HG03196 (cell line): ENCODE measurements around the gene ZC3H13.
"Not testable (repeated sequence)": the region's sequence is repeated elsewhere in the genome, so short reads cannot be mapped to it uniquely, and the experiment has no call there.

Experiments
- ATAC-seq: cut with Tn5 transposase; IDR thresholded peaks from one replicate; pipeline ENCODE4 v1.9.1; 2021; ENCODE audit not compliant: unreplicated experiment

The ZC3H13 gene

DNA sequence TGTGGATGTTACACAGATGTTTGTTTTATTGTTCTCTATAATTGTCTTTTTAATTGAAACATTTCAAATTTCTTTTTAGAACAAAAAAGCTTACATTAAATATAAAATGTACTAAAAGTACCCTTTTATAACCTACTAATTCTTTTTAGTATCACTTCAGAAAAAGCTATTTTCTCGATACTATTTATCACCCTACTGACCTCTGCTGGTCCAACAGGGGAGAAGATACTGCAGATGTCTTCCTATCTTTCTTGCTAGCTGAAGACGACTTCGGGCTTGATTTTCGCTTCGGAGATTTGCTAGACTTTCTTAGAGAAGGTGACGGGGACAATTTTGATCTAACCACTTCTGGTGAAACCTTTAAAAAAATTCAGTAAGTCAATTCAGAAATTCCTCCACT, 42.4 kb downstream of the ZC3H13 start:
- no peak for ATAC-seq

- ATAC-seq = no peak
Measured at GRCh38 chr13:46008631-46009030, 43.9 kb downstream of the ZC3H13 start.

DNA sequence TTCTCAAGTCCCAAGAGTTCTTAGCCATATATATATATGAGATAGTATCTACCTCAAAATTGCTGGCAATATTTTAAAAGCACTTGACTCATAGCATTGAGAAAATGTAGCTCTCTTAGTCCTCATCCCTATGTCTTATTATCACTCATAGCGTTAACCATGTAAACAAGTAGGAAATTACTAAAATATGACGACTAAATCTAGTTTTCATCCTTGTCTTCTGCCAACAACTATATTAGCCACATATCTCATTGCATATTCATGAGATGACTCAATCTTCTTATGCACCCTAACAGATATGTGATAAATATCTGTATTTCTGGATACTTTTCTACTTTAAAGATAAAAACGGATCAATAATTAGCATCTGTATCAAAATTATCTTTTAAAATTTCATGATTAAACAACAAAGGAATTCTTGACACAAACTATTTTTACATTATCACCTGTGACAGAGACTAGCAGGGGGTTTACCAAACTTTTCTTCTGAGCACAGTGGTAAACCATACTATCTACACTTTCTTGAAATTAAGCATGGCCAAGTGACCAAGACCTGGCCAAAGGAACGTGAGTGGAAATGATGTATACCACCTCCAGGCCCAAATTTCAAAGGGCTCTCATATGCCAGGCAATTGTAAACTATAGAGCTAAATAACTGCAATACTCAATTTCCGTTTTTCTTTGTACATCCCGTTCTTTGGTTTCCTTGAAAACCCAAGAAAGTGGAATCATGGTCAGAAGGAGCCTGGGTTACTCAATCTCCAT, 45.7 kb downstream of the ZC3H13 start:
- no peak for ATAC-seq

GRCh38 chr13:46004491-46004890, 48.1 kb downstream of the ZC3H13 start:
- ATAC-seq = no peak

GRCh38 chr13:45996631-45997030, 55.9 kb downstream of the ZC3H13 start:
- no peak for ATAC-seq

- ATAC-seq = no peak
Measured at GRCh38 chr13:45995245-45995644, 57.3 kb downstream of the ZC3H13 start.

GRCh38 chr13:45994752-45995151, 57.8 kb downstream of the ZC3H13 start:
- ATAC-seq = no peak

DNA sequence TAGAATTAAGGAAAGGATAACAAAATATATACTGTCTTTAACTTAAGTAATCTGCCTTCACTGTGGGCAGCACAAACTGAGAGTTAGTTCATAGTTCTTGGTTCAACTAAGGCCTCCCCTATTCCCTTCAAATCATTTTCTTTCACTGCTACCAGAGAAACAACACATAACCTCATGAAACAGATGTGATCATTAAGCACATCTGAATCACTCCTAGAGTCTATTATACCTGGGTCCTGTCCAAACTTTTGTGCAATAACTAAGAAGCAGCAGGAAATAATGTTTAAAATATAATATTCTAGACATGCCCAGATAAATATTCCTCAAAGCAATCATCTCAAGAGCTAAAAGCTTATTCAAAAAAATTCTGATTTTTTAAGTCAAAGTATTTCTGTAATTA, 62.9 kb downstream of the ZC3H13 start:
- ATAC-seq = no peak

DNA sequence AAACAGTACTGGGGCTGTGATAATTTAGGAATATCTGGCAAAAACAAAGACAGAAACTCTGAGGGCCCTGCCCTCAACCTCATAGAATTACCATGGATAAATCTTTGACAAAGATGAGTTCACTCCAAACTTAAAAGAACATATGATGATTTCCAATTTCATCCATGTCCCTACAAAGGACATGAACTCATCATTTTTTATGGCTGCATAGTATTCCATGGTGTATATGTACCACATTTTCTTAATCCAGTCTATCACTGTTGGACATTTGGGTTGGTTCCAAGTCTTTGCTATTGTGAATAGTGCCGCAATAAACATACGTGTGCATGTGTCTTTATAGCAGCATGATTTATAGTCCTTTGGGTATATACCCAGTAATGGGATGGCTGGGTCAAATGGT, 71.4 kb downstream of the ZC3H13 start:
- not testable (repeated sequence) for ATAC-seq

DNA sequence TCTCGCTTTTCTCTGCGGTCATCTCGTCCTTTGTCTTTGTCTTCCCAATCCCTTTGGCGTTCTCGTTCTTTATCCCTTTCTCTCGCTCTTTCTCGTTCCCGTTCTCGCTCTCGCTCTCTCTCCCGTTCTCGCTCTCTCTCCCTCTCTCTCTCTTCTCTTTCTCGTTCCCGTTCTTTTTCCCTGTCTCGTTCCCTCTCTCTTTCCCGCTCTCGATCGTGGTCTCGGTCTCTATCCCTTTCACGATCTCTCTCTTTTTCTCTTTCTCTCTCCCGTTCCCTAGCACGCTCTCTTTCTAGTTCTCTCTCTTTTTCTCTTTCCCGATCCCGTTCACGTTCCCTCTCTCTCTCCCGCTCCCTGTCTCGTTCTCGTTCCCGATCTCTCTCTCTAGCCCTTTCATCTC, 77.2 kb downstream of the ZC3H13 start:
- no peak for ATAC-seq

- no peak for ATAC-seq
Measured at GRCh38 chr13:45974500-45974899, 78.0 kb downstream of the ZC3H13 start.

DNA sequence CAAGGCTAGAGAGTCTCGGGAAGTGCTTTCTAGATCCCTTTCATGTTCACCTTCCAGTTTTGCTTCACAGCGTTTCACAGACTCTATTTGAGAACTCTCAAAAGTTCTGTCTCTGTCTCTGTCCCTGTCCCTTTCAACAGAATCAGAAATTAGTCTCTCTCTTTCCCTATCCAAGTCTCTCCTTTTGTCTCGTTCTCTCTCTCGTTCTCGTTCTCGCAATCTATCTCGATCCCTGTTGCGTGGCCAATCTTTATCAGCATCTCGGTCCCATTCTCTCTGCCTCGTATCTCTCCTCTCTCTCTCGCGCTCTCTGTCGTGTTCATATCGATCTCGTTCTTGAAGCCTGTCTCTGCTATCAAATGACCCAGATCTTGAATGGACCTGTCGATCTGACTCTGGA, 85.0 kb downstream of the ZC3H13 start:
- no peak for ATAC-seq

DNA sequence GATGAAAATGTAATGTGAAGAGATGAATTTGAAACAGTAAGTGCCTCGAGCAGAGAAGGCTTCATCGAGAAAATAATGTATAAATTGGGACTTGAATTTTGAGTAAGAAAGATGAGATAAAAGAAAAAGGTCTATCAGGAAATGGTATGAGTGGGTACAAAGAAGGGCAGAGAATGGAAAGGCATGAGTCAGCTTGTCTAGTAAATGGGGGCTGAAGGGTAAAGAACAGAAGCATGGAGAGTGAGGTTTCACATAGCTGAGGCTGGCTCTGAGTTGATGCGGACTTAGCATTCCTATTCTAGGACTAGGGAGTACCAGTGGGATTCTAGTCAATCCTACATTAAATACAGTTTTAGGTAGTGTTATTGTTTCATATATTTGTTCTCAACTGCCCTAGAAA, 85.8 kb downstream of the ZC3H13 start:
- no peak for ATAC-seq

GRCh38 chr13:45961468-45961867, 91.1 kb downstream of the ZC3H13 start:
- ATAC-seq = no peak

GRCh38 chr13:45954836-45955800, 97.4 kb downstream of the ZC3H13 start:
- ATAC-seq = no peak

DNA sequence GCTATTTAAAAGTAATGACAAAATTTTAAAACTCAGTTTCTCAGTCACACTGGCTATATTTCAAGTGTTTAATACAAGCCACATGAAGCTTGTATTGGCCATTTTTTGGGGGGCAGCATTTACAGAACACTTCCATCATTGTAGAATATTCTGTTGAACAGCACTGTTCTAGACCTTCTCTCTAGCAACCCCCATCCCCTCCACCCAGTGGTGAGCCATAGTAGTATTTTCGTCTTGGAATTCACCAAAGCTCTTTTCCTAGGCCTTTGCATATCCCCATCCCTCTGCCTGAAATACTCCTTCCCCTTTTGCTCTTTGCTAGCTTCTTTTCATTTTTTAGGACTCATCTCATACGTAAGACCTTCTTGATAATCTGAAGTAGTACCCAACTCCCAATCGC, 99.5 kb downstream of the ZC3H13 start:
- no peak for ATAC-seq

DNA sequence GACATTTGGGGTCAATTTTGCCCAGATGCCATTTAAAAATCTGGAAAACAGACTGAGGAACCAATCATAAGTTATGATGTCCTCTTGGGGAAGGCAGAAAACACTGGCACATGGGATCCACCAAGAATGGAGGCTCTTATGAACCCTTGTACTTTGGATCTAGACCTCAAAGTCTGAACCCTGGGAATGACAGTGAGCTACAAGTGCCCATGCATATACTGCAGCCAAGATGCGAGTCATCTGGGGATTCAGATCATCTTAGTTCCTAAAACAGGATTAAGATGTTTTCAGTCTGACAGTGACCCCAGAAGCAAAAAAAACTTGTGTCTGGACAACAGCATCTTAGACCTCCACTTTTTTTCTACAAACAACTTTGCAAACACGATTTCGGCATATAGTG, 100.8 kb downstream of the ZC3H13 start:
- no peak for ATAC-seq

DNA sequence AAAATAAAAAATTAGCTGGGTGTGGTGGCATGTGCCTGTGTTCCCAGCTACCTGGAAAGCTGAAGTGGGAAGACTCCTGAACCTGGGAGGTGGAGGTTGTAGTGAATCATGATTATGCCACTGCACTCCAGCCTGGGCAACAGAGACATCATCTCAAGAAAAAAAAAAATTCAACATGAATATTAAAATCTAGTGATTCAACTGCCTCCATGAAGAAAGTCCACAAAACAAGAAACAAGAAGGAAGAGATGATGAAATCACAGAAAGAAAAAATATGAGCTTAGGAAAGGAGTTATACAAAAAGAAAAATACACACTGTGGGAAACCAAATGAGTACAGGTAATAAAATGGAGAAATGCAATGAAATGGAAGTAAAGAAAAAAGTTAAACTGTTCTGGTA, 101.4 kb downstream of the ZC3H13 start:
- no peak for ATAC-seq

GRCh38 chr13:45950386-45951000, 102.1 kb downstream of the ZC3H13 start:
- ATAC-seq = no peak

GRCh38 chr13:45949161-45949560, 103.4 kb downstream of the ZC3H13 start:
- ATAC-seq = no peak

DNA sequence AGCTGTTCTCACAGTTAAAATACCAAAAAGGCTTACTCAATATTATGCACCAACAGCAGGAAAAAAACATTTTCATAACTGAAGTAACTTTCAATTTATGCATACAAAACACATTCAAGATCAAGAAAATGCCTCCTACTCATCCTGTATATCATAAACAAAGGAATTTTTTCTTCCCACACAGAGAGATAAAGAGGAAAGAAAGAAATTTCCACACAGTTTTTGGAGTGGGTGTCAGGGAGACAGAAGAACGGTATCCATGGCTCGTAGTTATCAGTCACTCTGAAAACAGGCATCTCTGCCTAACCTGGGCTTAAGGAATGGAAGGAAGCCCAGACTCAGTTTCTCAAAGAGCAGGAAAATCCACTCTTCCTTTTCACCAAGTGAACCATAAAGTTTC, 108.6 kb downstream of the ZC3H13 start:
- ATAC-seq = no peak

DNA sequence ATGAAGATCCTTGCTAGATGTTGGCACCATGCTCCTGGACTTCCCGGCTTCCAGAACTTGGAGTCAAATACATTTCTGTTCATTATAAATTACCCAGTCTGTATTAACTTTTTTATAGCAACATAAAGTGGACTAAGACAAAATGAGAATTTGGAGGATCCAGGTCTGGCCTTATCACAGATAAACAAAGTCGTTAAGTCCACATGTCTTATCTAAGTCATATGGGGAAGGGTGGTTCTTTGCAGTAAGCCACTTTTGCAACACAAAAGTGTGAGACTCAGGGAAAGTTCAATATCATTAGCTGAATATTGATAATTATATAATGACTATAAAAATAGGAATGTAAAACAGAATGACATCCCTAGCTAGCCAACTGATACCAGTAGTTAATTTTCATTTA, 109.4 kb downstream of the ZC3H13 start:
- ATAC-seq = no peak
